K562 (cell line): ENCODE results near the gene PDHX. TPM values are rescaled to one million over a fixed set of nuclear protein-coding genes. Genes with fewer than 3 reads are reported as not detected.

Source experiments
- ATF3 ChIP-seq, 2 experiments: fragments of 450-650 bp in 1 of 2; sonication (generic) in 1 of 2; formaldehyde crosslinking in 1 of 2; IDR thresholded peaks in 1 of 2; conservative IDR thresholded peaks in 1 of 2; 2 replicates each; pipeline versions ENCODE4 v1.6.1 to v1.8.1; 2016 to 2023; ENCODE audit warnings: mild to moderate bottlenecking in 2 of 2, moderate library complexity in 2 of 2, inconsistent platforms in 1 of 2, missing genetic modification reagents in 1 of 2
- BCL6 ChIP-seq: fragments of 250-450 bp; sonication (Bioruptor Pico); IDR thresholded peaks from 2 replicates; pipeline ENCODE4 v1.4.0; 2020
- CBFA2T3 ChIP-seq: fragments of 450-650 bp; IDR thresholded peaks from 2 replicates; pipeline ENCODE4 v1.6.1; 2017
- DLX4 ChIP-seq: fragments of 250-450 bp; sonication (Bioruptor Pico); IDR thresholded peaks from 2 replicates; pipeline ENCODE4 v1.6.1; 2021; ENCODE audit warnings: mild to moderate bottlenecking
- DPF2 ChIP-seq: fragments of 450-650 bp; IDR thresholded peaks from 2 replicates; pipeline ENCODE4 v1.6.1; 2016
- FOS ChIP-seq: IDR thresholded peaks from 3 replicates; pipeline ENCODE4 v1.6.1; 2011; ENCODE audit not compliant: insufficient read length; ENCODE audit errors: extremely low read depth
- FOXJ3 ChIP-seq: sonication (generic); formaldehyde crosslinking; IDR thresholded peaks from 2 replicates; pipeline ENCODE4 v1.4.0; 2020; ENCODE audit warnings: mild to moderate bottlenecking, missing genetic modification reagents
- FOXM1 ChIP-seq, 2 experiments: fragments of 450-650 bp in 1 of 2; sonication (generic) in 1 of 2; formaldehyde crosslinking in 1 of 2; IDR thresholded peaks; 2 replicates each; pipeline versions ENCODE4 v1.6.1 to v1.9.0; 2017 to 2022; ENCODE audit warnings: low read depth in 2 of 2, mild to moderate bottlenecking in 2 of 2, missing genetic modification reagents in 1 of 2, moderate library complexity in 1 of 2
- GATA2 ChIP-seq: sonication (generic); formaldehyde crosslinking; IDR thresholded peaks from 2 replicates; pipeline ENCODE4 v1.4.0; 2020; ENCODE audit warnings: mild to moderate bottlenecking, missing genetic modification reagents
- MCM2 ChIP-seq: fragments of 450-650 bp; IDR thresholded peaks from 2 replicates; pipeline ENCODE4 v1.6.1; 2017; ENCODE audit warnings: low read depth, mild to moderate bottlenecking
- MEIS2 ChIP-seq: fragments of 450-650 bp; IDR thresholded peaks from 2 replicates; pipeline ENCODE4 v1.6.1; 2014; ENCODE audit warnings: mild to moderate bottlenecking; ENCODE audit not compliant: partially characterized antibody
- NRF1 ChIP-seq, 2 experiments: fragments of 450-650 bp; IDR thresholded peaks in 1 of 2; conservative IDR thresholded peaks in 1 of 2; 2 replicates each; pipeline ENCODE4 v1.6.1; 2014; ENCODE audit warnings: mild to moderate bottlenecking in 2 of 2
- POLR2A ChIP-seq: fragments of 450-650 bp; conservative IDR thresholded peaks from 2 replicates; pipeline ENCODE4 v1.6.1; 2016
- POU5F1 ChIP-seq: fragments of 150-350 bp; IDR thresholded peaks from 2 replicates; pipeline ENCODE4 v1.6.1; 2014; ENCODE audit warnings: borderline replicate concordance, low read length, low read depth, mild to moderate bottlenecking; ENCODE audit not compliant: partially characterized antibody
- RNF2 ChIP-seq: sonication (generic); IDR thresholded peaks from 2 replicates; pipeline ENCODE4 v1.6.1; 2016
- SMARCE1 ChIP-seq: fragments of 450-650 bp; IDR thresholded peaks from 2 replicates; pipeline ENCODE4 v1.7.1; 2016; ENCODE audit warnings: mild to moderate bottlenecking
- TCF3 ChIP-seq: sonication (generic); formaldehyde crosslinking; IDR thresholded peaks from 2 replicates; pipeline ENCODE4 v1.4.0; 2020; ENCODE audit warnings: mild to moderate bottlenecking, missing genetic modification reagents
- YBX1 ChIP-seq: fragments of 450-650 bp; IDR thresholded peaks from 2 replicates; pipeline ENCODE4 v1.7.1; 2016; ENCODE audit warnings: mild to moderate bottlenecking
- ZBTB8A ChIP-seq: fragments of 450-650 bp; IDR thresholded peaks from 2 replicates; pipeline ENCODE4 v1.6.1; 2018; ENCODE audit warnings: mild to moderate bottlenecking, moderate library complexity; ENCODE audit not compliant: partially characterized antibody
- ZEB2 ChIP-seq: fragments of 450-650 bp; IDR thresholded peaks from 2 replicates; pipeline ENCODE4 v1.6.1; 2016
- ZNF561 ChIP-seq: fragments of 450-650 bp; formaldehyde crosslinking; conservative IDR thresholded peaks from 2 replicates; pipeline ENCODE4 v1.4.0; 2020; ENCODE audit warnings: mild to moderate bottlenecking, moderate library complexity
- ZNF75A ChIP-seq: fragments of 450-650 bp; formaldehyde crosslinking; IDR thresholded peaks from 2 replicates; pipeline ENCODE4 v1.4.0; 2020; ENCODE audit warnings: mild to moderate bottlenecking
- ZNF766 ChIP-seq: fragments of 200-800 bp; sonication (Bioruptor generic); conservative IDR thresholded peaks from 2 replicates; pipeline ENCODE4 v1.6.1; 2016; ENCODE audit warnings: missing genetic modification characterization, missing compliant biosample characterization
- polyA plus RNA-seq, 8 experiments: library from polyadenylated mRNA; depleted of rRNA in 4 of 8; stranded (reverse) in 5 of 8; unstranded in 3 of 8; fragments of >200 nt; fragmentation: Nextera tagmentation in 2 of 8; fragmentation: Illumina TruSeq in 1 of 8; extraction: Ambion mirVana in 2 of 8; extraction: Trizol in 1 of 8; gene quantifications; 2 replicates each; pipeline versions ENCODE4 v1.2.1 to v1.2.3, GENCODE V29; 2011 to 2014; ENCODE audit warnings: inconsistent platforms in 1 of 8, missing spikeins in 1 of 8
- total RNA-seq, 7 experiments: library from RNA; depleted of rRNA in 6 of 7; stranded (reverse); fragments of >200 nt in 6 of 7; fragmentation: Illumina TruSeq in 2 of 7; extraction: Trizol in 2 of 7; gene quantifications; 2 replicates each; pipeline versions ENCODE4 v1.2.1 to v1.2.3, GENCODE V29; 2011 to 2021; ENCODE audit warnings: low replicate concordance in 1 of 7
- TF ChIP-seq, protein P1 (sequence below): fragments of 200-800 bp; sonication (Bioruptor generic); IDR thresholded peaks from 2 replicates; pipeline ENCODE4 v1.6.1; 2017; ENCODE audit warnings: missing genetic modification characterization, missing compliant biosample characterization
- TF ChIP-seq, protein P2 (sequence below): IDR thresholded peaks from 3 replicates; pipeline ENCODE4 v1.6.1; 2011; ENCODE audit warnings: borderline replicate concordance, mild to moderate bottlenecking, moderate library complexity; ENCODE audit not compliant: insufficient read length; ENCODE audit errors: extremely low read depth

Gene PDHX
- total and polyA plus RNA-seq, 9 of the 15 experiments (the other 6 are each of a cell fraction or from before 2014, with no cell fraction given) = 20.8 to 43.5 (median 31.2) TPM

DNA sequence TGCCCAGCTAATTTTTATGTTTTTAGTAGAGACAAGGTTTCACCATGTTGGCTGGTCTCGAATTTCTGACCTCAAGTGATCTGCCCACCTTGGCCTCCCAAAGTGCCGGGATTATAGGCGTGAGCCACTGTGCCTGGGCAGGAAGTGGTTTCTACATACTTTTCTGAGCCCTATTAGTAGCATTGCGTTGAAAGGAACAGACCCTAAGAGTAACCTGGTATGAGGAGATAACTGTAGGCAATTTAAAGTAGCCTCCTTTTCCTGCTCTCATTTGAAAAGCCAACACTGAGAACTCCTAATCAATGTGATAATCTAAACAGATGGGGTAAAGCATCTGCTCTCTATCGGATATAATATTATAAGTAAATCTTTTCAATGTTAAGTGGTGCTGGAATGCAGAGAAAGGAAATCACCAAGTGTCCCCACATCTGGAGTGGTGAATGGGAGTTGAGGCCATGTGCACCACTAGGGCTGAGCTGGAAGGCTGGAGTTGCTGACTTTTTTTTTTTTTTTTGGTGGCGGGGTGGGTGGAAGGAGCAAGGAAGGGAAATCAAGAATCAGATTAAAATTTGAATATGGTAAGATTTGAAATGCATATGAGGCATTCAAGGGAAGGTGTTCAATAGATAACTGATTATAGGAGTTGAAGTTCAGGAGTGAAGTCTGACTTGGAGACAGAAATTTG, 20.7 kb downstream of the PDHX start (continued):
- TF ChIP-seq ATF3 (IDR thresholded peaks at IDR 0.05) (no peak), ATF3 (CRISPR knock-in tag; conservative IDR thresholded peaks at IDR 0.05) (no peak), POLR2A (no peak), YBX1 (no peak), BCL6 (CRISPR knock-in tag) (no peak), ZNF561 (CRISPR knock-in tag) (no peak), POU5F1 (no peak), ZNF766 (no peak), DPF2 (peak; percentile 37; the same call in 1 of the 2 replicates), SMARCE1 (no peak), ZEB2 (no peak), TCF3 (peak; percentile 44; the same call in 1 of the 2 replicates), MEIS2 (peak; percentile 7), GATA2 (CRISPR knock-in tag) (no peak), ZNF75A (CRISPR knock-in tag) (no peak), FOS (no peak), FOXJ3 (CRISPR knock-in tag) (no peak), DLX4 (CRISPR knock-in tag) (no peak), ZBTB8A (no peak), MCM2 (no peak), RNF2 (no peak), CBFA2T3 (peak; percentile 52), NRF1 (conservative IDR thresholded peaks at IDR 0.05 in 1 of 2, IDR thresholded peaks at IDR 0.05 in 1 of 2) (no peak), FOXM1 (IDR thresholded peaks at IDR 0.05; ENCODE audit: low read depth) (no peak), FOXM1 (CRISPR knock-in tag; IDR thresholded peaks at IDR 0.05; ENCODE audit: low read depth) (no peak)
- TF ChIP-seq, protein P1, sequence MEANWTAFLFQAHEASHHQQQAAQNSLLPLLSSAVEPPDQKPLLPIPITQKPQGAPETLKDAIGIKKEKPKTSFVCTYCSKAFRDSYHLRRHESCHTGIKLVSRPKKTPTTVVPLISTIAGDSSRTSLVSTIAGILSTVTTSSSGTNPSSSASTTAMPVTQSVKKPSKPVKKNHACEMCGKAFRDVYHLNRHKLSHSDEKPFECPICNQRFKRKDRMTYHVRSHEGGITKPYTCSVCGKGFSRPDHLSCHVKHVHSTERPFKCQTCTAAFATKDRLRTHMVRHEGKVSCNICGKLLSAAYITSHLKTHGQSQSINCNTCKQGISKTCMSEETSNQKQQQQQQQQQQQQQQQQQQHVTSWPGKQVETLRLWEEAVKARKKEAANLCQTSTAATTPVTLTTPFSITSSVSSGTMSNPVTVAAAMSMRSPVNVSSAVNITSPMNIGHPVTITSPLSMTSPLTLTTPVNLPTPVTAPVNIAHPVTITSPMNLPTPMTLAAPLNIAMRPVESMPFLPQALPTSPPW (CRISPR knock-in tag) = no peak
- TF ChIP-seq, protein P2, sequence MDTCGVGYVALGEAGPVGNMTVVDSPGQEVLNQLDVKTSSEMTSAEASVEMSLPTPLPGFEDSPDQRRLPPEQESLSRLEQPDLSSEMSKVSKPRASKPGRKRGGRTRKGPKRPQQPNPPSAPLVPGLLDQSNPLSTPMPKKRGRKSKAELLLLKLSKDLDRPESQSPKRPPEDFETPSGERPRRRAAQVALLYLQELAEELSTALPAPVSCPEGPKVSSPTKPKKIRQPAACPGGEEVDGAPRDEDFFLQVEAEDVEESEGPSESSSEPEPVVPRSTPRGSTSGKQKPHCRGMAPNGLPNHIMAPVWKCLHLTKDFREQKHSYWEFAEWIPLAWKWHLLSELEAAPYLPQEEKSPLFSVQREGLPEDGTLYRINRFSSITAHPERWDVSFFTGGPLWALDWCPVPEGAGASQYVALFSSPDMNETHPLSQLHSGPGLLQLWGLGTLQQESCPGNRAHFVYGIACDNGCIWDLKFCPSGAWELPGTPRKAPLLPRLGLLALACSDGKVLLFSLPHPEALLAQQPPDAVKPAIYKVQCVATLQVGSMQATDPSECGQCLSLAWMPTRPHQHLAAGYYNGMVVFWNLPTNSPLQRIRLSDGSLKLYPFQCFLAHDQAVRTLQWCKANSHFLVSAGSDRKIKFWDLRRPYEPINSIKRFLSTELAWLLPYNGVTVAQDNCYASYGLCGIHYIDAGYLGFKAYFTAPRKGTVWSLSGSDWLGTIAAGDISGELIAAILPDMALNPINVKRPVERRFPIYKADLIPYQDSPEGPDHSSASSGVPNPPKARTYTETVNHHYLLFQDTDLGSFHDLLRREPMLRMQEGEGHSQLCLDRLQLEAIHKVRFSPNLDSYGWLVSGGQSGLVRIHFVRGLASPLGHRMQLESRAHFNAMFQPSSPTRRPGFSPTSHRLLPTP = no peak
